Measurements from ENCODE around the gene KCNJ16.

GRCh38 chr17:70078994-70079531 is 4.0 kb downstream of the KCNJ16 start:
- TF ChIP-seq CTCF (IDR thresholded peaks at IDR 0.05 in 4 of 5, conservative IDR thresholded peaks at IDR 0.05 in 1 of 5) (no peak), POLR2A (IDR thresholded peaks at IDR 0.05) (no peak)

Data from gastrocnemius medialis (tissue), 4 donors.